HG03108 (cell line): ENCODE measurements around the gene CNTNAP5.
"Not testable (repeated sequence)": the region's sequence is repeated elsewhere in the genome, so short reads cannot be mapped to it uniquely, and the experiment has no call there.

Experiments used
- ATAC-seq: cut with Tn5 transposase; IDR thresholded peaks from one replicate; pipeline ENCODE4 v1.9.1; 2021; ENCODE audit warnings: moderate library complexity; ENCODE audit not compliant: unreplicated experiment

The CNTNAP5 gene

DNA sequence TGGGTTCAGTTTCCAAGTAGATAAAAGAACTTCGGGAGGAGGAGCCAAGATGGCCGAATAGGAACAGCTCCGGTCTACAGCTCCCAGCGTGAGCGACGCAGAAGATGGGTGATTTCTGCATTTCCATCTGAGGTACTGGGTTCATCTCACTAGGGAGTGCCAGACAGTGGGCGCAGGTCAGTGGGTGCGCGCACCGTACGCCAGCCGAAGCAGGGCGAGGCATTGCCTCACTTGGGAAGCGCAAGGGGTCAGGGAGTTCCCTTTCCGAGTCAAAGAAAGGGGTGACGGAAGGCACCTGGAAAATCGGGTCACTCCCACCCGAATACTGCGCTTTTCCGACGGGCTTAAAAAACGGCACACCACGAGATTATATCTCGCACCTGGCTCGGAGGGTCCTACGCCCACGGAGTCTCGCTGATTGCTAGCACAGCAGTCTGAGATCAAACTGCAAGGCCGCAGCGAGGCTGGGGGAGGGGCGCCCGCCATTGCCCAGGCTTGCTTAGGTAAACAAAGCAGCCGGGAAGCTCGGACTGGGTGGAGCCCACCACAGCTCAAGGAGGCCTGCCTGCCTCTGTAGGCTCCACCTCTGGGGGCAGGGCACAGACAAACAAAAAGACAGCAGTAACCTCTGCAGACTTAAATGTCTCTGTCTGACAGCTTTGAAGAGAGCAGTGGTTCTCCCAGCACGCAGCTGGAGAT, 382.9 kb downstream of the CNTNAP5 start:
- not testable (repeated sequence) for ATAC-seq

DNA sequence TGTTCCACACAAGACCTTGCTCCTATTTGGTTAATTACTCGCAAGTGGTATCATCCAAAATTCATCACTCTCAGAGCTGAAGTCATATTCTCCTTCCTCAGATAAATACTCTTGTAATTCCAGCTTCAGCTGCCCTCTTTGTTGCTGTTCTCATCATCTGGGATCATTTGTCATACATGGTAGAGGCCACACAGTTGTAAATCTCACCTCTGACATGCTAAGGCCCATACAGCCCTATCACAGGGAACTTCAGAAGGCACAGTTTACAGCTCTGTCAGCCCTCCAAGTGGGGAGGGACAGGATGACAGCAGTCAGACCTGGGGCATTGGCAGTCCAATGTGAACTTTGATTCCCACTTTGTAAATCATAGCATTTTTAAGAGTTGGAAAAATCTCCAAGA, 399.0 kb downstream of the CNTNAP5 start:
- no peak for ATAC-seq

DNA sequence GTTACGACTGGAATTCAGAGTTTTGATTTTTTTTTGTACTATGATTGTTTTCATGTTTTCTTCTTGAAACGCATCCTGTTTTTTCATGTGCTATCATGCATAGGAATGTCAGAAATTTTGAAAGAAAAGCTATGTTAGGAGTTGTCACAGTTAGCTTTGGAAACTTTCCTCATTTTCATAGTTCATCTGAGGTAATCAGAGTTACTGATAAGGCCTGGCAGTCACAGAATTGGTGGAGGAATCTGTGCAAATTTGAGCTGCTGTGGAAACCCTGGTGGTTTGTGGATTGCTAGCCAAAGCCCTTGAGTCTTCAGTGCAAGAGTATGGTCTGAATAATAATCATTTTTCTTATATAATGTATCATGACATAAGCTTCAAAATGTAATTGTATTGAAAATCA, 401.0 kb downstream of the CNTNAP5 start:
- no peak for ATAC-seq

DNA sequence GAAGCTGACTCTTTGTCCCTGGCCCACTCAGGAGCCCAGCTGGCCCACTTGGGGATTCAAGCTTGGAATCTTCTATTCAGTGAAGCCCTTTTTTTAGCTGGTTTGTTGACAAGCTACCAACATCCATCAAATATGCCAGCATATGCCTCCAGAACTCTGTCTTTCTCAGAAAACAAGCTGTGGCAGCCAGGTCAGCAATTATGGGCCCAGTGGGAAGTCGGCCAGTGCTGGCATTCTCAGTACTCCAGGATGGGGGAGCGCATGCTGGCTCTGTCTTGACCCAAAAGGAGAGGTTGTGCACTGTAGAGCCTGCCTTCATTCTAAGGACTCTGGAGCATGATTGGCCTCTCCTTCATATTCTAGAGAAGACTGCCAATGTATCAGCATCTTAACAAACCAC, 401.5 kb downstream of the CNTNAP5 start:
- ATAC-seq: no peak

GRCh38 chr2:124437811-124438210, 412.7 kb downstream of the CNTNAP5 start:
- no peak for ATAC-seq

GRCh38 chr2:124450481-124450880, 425.4 kb downstream of the CNTNAP5 start:
- no peak for ATAC-seq

DNA sequence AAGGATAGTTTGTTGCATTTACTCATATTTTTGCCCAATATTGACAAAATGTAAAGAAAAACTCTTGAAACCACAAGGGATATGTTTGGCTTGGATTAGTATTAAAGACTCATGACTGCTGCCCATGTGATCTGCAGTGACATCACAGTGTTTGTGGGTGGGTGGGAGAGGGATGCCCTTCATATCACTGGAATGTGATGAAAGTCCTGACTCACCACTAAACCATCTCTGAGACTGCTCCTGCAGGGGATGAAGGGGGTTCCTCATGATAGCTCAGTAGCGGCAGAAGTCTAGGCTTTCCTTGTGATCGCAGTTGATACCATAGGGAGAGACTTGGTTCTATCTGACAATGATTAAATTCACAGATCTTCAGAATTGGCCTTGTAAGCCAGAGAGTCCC, 451.2 kb downstream of the CNTNAP5 start:
- ATAC-seq: no peak

GRCh38 chr2:124478761-124479160, 453.7 kb downstream of the CNTNAP5 start:
- no peak for ATAC-seq

DNA sequence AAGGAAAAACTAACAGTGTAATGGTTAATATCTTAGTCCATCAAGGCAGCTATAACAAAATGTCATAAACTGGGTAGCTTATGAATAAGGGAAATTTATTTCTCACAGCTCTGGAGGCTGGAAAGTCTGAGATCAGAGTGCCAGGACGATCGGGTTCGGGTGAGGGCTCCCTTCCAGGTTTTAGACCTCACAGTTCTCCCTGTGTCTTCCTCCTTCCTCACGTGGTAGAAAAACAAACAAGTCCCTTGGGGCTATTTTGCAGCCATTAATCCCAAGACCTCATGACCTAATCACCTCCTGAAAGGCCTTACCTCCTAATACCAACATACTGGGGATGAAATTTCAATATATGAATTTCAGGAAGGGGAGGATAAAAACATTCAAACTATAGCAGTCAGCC, 455.9 kb downstream of the CNTNAP5 start:
- no peak for ATAC-seq

DNA sequence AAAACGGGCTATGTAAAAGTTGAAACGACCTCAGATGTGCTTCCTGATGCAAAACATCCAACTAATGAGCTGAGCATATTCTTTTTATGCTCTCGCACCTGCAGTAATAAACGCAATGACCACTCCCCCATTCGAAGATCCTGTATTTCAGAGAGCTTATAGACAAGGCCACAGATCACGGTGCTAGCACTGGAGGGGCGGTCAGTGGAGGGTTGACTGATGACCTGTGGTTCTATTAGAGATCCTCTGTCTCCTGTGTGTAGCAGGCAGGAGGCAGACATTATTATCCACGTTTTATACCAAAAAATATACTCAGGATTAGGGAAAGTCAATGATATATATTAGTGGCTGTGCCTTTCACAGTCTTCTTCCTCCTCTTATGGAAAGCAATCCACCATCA, 457.0 kb downstream of the CNTNAP5 start:
- ATAC-seq: no peak

GRCh38 chr2:124482551-124482950, 457.5 kb downstream of the CNTNAP5 start:
- ATAC-seq: no peak

DNA sequence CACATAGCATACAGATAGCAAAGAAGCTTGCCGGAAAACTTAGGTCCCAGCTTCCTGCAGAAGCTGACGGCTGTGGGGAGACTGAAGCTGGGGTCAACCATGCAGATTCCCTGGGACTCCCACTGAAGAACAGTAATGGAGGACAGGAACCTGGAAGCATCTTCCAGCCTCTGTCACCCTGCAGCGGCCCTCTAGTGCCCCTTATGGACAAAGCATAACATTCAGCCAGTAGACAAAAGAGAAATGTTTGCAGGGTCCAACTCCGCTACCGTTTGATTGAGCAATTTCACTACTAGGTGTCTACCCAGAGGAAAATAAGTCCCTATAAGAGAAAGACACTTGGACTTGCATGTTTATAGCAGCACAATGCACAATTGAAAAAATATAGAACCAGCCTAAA, 460.6 kb downstream of the CNTNAP5 start:
- no peak for ATAC-seq

- no peak for ATAC-seq
These were observed 464.6 kb downstream of the CNTNAP5 start for GRCh38 chr2:124489686-124490085.

DNA sequence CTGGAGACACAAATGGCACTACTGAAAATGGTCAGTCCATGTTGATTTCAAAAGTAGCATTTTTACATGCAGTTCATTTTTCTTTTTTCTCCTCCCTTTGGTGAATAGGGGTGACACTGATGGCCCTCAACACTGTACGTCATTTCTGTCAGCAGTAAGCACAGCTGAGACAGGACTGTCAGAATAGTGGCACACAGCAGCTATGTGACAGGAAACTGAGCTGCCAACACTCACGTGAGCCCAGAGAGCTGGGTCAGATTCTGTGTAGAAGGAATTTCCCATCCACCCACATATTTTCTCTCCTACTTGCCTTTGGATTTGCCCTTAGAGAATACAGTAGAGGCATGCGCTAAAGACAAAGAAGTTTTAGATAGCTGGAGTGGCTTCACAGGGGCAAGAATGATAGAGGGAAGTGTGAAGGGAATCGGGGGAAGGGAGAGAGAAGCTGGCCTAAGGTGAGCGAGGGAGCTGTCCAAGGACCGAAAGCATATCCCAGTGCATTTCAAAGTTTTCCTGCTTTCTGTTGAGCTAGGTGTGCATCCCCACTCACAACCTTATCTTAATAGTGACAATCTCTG, 476.6 kb downstream of the CNTNAP5 start:
- no peak for ATAC-seq

- no peak for ATAC-seq
These were observed 489.1 kb downstream of the CNTNAP5 start for GRCh38 chr2:124514236-124514635.

DNA sequence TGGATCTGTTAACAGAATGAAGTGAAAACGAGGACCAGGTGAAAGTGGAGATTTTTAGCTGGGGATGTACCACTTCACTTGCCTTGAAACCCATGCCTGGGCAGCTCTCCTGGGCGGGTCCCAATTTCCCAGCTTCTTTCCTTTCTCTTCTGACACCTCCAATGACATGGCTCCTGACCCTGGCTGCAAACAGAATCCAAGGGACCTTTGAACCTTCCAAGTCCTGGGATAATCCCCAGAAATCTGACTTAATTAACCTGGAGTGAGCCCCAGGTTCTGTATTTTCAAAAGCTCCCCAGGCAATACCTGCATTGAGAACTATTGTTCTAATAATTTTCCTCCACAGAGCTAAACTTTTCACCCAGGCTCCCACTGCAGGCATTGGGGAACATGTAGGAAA, 495.9 kb downstream of the CNTNAP5 start:
- no peak for ATAC-seq

- ATAC-seq: no peak
These were observed 498.0 kb downstream of the CNTNAP5 start for GRCh38 chr2:124523096-124523495.

- no peak for ATAC-seq
These were observed 499.2 kb downstream of the CNTNAP5 start for GRCh38 chr2:124524155-124524915.

- no peak for ATAC-seq
These were observed 501.1 kb downstream of the CNTNAP5 start for GRCh38 chr2:124526221-124526620.

- ATAC-seq: no peak
These were observed 505.1 kb downstream of the CNTNAP5 start for GRCh38 chr2:124530203-124530602.

DNA sequence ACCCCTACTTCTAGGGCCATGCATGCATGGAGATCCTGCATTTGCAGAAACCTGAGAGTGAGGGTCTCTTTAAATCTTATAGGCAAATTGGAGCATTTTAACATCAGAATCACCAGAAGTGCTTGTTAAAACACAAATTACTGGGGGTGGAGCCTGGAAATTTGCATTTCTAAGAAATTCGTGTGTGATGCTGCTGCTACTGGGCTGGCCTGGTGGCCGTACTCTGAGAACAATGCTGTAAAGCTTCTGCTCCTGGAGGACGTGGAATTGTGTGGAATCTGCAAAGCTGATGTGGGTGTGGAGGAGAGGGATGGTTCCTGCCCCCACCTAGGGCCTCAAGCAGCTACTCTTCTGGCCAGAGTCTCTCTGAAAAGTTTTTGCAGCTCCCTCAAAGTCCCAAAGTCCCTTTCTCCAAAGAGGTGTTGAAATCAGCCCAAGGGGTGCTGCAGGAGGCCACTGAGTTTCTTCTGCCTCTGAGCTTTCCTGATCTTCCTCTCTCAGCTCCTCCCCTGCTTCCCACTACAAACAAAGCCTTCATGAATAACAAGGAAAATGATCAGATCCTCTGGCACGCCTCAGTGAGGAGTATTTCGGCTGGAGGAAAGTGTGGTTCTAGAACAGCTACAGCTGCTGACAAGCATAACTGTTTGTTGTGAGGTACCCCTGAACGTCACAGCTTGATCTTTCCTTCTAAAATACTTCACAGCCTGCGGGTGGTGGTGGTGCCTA, 508.3 kb downstream of the CNTNAP5 start:
- no peak for ATAC-seq

- ATAC-seq: no peak
These were observed 508.9 kb downstream of the CNTNAP5 start for GRCh38 chr2:124534028-124534427.
